HCT116 (cell line): ENCODE results near the gene TSSK6.

Experiments used
- CEBPB ChIP-seq: IDR thresholded peaks from 2 replicates; pipeline ENCODE4 v1.6.1; 2012; ENCODE audit warnings: low read depth
- POLR2A ChIP-seq: IDR thresholded peaks from 2 replicates; pipeline ENCODE4 v1.7.0; 2011; ENCODE audit warnings: borderline replicate concordance; ENCODE audit not compliant: insufficient read depth, insufficient read length; ENCODE audit errors: extremely low read depth
- SIN3A ChIP-seq: IDR thresholded peaks from 2 replicates; pipeline ENCODE4 v1.6.1; 2012; ENCODE audit warnings: low read depth
- TF ChIP-seq, protein P1 (sequence below), 3 experiments: fragments of 200-600 bp in 1 of 3; sonication (generic) in 1 of 3; IDR thresholded peaks in 2 of 3; conservative IDR thresholded peaks in 1 of 3; 2 replicates each; pipeline ENCODE4 v1.5.1; 2012 to 2017; ENCODE audit warnings: low read depth in 2 of 3, low read length in 2 of 3, antibody characterized with exemption in 1 of 3, borderline replicate concordance in 1 of 3, control low read depth in 1 of 3, mild to moderate bottlenecking in 1 of 3, mixed read lengths in 1 of 3, mixed run types in 1 of 3, moderate library complexity in 1 of 3; ENCODE audit not compliant: insufficient read depth in 1 of 3

DNA sequence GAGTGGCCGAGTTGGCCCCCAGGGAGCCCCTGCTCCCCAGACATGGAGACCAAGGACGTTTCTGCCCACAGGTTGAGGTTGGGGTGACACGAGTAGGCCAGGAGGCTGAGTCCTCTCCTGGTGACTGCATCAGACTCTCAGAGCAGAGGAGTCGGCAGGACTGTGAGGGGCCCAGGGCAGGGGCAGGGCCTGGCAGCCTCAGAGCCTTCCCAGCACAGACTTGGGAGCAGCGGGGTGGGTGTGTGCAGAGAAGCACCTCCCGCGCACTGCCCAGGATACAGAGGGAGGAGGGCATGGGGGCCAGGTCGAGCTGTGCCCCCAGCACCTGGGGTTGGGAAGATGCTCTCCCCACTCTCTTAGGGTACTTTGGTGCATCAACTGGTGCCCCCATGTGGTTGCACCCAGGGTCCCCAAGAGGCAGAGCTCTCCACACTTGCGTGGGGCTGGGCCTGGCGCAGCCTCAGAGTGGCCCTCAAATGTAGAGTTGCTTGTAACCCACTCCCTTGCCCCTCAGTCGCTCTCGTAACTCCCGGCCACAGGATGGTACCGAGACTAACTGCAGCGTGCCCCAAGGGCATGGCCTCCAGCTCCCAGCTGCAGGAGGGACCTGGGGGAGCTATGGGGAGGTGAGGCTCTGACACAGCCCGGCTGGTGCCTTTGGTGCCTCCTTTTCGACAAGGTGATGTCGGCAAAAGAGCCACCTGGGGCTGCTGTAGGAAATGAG is 15.9 kb downstream of the TSSK6 start:
- no peak for TF ChIP-seq POLR2A
- TF ChIP-seq, protein P1, sequence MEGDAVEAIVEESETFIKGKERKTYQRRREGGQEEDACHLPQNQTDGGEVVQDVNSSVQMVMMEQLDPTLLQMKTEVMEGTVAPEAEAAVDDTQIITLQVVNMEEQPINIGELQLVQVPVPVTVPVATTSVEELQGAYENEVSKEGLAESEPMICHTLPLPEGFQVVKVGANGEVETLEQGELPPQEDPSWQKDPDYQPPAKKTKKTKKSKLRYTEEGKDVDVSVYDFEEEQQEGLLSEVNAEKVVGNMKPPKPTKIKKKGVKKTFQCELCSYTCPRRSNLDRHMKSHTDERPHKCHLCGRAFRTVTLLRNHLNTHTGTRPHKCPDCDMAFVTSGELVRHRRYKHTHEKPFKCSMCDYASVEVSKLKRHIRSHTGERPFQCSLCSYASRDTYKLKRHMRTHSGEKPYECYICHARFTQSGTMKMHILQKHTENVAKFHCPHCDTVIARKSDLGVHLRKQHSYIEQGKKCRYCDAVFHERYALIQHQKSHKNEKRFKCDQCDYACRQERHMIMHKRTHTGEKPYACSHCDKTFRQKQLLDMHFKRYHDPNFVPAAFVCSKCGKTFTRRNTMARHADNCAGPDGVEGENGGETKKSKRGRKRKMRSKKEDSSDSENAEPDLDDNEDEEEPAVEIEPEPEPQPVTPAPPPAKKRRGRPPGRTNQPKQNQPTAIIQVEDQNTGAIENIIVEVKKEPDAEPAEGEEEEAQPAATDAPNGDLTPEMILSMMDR (IDR thresholded peaks at IDR 0.05 in 2 of 3, conservative IDR thresholded peaks at IDR 0.05 in 1 of 3; ENCODE audit: borderline replicate concordance in 1 of 3, insufficient read depth in 1 of 3, low read depth in 2 of 3, low read length in 2 of 3) = no peak
- TF ChIP-seq SIN3A = no peak
- TF ChIP-seq CEBPB = no peak
